Measurements from ENCODE around the gene ZFYVE27.

The ZFYVE27 gene

GRCh38 chr10:97748116-97748515 lies 11.2 kb downstream of the ZFYVE27 start:
- no peak for DNase-seq

DNA sequence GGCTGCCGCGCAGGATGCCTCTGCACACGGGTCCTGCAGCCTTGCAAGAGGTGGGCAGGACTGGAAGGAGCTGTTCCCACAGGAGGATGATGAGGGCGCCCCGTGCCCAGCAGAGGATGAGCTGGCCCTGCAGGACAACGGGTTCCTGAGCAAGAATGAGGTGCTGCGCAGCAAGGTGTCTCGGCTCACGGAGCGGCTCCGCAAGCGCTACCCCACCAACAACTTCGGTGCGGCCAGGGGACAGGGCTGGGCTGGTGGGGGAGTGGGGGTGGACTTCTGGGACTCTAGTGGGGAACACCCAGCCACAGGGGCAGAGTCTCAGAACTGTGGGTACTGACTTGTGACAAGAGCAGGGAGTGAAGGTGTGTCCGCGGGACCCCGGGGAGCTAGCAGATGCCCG lies 16.0 kb downstream of the ZFYVE27 start:
- DNase-seq: no peak

- no peak for DNase-seq
Measured at GRCh38 chr10:97754726-97755125, 17.8 kb downstream of the ZFYVE27 start.

DNA sequence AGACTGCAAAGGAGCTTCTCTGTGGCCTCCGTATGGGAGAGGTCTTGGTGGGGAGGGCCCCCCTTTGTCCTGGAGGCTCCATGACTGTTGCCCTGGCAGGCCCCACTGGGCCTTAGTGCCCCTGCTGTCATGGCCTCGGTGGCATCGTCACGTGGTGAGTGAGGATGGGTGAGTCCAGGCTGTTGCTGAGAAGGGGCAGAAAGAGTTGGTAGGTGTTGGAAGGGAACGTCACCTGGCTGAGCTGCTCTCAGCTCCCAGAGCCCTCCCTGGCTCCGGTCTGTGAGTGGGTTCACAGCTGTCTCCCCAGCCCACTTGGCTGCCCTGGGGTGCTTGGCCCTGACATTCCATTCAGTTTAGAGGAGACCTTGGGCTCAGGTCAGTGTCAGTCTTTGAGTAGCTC lies 18.8 kb downstream of the ZFYVE27 start:
- no peak for DNase-seq

- DNase-seq: no peak
Measured at GRCh38 chr10:97757471-97757870, 20.5 kb downstream of the ZFYVE27 start.

GRCh38 chr10:97759158-97759887 lies 22.4 kb downstream of the ZFYVE27 start:
- DNase-seq: peak; percentile 91

DNA sequence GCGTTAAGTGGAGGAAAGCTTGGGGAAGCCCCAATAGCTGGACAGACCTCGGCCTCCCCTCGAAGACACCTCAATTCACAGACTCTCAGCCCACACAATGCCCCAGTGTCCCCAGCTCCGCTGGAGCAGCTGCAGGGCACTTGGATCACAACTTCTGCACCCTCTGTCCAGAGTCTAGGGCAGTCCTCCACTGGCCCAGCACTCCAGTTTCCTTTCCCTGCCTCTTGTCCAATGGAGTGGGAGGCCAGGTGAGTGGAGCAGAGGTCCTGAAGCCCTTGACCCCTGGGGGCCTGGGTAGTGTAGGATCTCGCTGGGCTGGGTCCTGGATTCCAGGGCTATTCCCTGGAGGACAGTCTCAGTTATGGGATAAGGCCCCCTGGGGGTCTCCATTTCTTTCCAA lies 23.0 kb downstream of the ZFYVE27 start:
- no peak for DNase-seq

- peak; percentile 24 for DNase-seq
Measured at GRCh38 chr10:97760461-97761257, 23.7 kb downstream of the ZFYVE27 start.

DNA sequence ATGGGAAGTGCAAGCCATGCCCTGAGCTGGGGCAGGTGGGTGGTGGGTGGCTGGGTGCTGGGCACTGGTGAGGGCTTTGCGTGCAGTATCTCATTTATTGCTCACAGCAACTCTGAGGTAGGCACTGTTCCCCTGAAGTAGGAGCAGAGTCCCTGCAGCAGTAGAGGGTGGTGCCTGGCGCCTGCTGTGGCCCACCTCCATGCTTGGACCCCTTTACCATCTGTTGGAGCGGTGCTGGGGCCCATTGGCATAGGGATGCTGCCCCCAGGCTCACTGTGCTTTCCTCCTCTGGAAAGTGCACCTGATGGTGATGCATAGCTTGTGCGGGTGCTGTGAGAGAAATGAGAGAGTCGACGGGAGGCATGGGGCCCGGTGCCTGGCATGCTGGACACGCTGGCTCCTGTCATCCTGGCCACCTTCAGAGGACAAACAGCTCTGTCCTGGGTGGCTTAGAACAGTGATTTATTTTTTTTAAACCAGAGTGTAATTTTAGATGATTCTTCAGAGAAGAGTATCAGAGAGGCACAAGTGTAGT lies 24.5 kb downstream of the ZFYVE27 start:
- DNase-seq: no peak

- no peak for DNase-seq
Measured at GRCh38 chr10:97762056-97762455, 25.1 kb downstream of the ZFYVE27 start.

DNA sequence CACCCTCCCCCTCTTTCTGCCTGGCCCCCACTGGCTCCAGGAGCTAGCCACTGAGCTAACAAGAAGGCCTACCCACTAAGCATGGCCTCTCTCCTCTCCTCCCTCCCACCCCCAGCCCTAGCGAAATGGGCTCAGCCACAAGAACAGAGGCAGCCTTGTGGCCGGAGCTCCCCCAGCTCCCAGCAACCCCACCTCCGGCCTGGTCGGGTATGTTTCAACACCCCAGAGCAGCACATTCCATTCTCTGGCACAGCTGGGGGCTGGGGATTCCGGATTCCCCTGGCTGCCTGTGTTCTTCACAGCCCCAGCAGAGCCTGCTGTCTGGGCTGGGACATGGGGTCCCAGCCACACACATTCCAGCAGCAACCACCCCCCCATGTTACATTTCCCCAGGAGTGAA lies 25.9 kb downstream of the ZFYVE27 start:
- peak; percentile 51 for DNase-seq

GRCh38 chr10:97763411-97763810 lies 26.5 kb downstream of the ZFYVE27 start:
- no peak for DNase-seq

- no peak for DNase-seq
Measured at GRCh38 chr10:97763947-97764346, 27.0 kb downstream of the ZFYVE27 start.

- DNase-seq: no peak
Measured at GRCh38 chr10:97764519-97764931, 27.6 kb downstream of the ZFYVE27 start.

GRCh38 chr10:97765201-97765600 lies 28.3 kb downstream of the ZFYVE27 start:
- DNase-seq: no peak

DNA sequence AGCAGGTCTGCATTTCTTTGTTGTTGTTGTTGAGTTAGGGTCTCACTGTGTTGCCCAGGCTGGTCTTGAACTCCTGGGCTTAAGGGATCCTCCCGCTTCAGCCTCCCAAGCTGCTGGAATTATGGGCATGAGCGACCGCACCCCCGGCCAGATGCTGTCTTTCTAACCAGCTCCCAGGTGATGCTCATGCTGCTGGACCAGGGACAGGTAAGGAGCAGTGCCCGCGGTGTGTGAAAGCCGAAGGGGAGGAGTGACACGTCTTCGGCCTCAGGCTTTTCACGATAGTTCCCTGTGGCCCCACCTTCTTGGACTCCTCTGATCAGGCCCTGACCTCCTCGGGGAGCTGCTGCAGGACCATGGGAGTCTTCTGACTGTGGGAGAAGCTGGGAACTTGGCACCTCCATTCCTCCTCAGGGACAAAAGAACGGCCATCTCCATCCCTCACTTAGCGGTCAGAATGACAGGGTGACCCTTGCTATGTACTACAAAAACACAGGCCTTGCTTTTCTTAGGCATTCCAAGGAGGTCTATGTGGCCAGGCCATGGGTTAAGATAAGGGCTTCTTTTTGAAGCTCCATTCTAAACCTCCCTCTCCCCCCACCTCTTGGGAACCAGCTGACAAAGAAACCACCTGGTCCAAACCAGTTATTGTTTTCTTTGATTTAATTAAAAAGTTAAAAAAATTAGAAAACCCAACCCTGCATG lies 29.3 kb downstream of the ZFYVE27 start:
- no peak for DNase-seq

- DNase-seq: no peak
Measured at GRCh38 chr10:97766996-97767924, 30.3 kb downstream of the ZFYVE27 start.

DNA sequence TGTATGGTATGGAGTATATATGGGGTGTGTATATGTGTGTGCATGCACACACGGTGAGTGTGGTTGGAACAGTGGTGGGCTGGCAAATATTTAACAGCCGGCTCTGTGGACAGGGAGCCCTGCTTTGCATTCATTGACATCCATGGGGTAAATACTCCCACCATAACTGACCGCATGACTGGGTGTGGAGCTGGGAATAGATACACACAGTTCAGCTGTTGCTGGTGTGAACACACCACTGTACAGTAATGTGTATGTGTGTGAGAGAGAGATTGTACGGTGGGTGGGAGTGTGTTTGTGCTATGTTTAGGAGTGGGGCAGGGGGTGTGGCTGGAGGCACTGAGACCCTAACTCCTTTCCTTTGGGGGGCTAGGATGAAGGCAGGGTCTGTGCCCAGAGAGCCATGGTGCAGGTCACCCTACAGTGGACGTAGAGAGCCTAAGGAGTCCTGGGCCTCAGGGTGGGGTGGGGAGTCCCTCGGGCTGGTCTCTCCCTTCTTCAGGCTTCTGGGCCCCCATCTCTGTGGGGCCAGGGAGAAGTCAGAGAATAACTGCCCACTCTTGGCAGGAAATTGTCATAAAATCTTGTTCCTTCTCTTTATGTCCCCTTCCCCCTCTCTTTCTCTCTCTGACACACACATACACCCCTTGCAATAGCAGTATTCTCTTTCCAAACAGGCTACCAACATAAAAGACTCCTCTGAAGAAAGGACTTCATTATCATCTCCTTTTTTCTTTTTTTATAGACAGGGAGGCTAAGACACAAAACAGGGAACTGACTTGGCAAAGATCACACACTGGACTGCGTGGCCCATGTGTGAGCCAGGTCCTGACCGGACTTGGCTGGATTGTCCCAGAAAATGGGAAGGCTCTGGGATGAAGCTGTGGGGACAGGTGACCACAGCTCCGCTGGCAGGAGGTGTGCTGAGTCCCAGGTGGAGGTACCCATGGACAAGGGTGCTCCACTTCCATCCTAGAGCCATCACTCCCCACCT lies 31.7 kb downstream of the ZFYVE27 start:
- no peak for DNase-seq

DNA sequence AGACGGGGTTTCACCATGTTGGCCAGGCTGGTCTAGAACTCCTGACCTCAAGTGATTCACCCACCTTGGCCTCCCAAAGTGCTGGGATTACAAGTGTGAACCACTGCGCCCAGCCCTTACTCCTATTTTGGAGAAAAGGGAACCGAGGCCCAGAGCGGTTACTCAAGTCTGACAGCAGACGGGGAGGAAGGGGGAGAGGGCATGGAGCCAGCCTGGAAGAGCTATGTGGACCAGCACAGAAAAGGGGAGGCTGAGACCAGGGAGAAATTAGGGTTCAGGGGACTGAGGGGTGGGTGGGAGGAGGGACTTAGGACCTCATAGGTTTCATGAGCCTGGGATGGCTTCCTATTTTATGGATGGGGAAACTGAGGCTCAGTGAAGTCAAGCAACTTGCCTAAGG lies 33.3 kb downstream of the ZFYVE27 start:
- DNase-seq: no peak

- peak; percentile 73 for DNase-seq
Measured at GRCh38 chr10:97771055-97771891, 34.3 kb downstream of the ZFYVE27 start.

Measured in eye (tissue), 1 donor.